Mesangial cell (primary cell): ENCODE data around the gene CLGN. TPM values are rescaled to one million over a fixed set of nuclear protein-coding genes. Genes with fewer than 3 reads are reported as not detected.

ENCODE experiments used
- total RNA-seq: library from RNA; depleted of rRNA; stranded (reverse); fragments of >200 nt; gene quantifications from 2 replicates; pipeline ENCODE4 v1.2.3, GENCODE V29; 2015

CLGN gene
- total RNA-seq: 2.2 and 3.4 TPM in 2 replicates

DNA sequence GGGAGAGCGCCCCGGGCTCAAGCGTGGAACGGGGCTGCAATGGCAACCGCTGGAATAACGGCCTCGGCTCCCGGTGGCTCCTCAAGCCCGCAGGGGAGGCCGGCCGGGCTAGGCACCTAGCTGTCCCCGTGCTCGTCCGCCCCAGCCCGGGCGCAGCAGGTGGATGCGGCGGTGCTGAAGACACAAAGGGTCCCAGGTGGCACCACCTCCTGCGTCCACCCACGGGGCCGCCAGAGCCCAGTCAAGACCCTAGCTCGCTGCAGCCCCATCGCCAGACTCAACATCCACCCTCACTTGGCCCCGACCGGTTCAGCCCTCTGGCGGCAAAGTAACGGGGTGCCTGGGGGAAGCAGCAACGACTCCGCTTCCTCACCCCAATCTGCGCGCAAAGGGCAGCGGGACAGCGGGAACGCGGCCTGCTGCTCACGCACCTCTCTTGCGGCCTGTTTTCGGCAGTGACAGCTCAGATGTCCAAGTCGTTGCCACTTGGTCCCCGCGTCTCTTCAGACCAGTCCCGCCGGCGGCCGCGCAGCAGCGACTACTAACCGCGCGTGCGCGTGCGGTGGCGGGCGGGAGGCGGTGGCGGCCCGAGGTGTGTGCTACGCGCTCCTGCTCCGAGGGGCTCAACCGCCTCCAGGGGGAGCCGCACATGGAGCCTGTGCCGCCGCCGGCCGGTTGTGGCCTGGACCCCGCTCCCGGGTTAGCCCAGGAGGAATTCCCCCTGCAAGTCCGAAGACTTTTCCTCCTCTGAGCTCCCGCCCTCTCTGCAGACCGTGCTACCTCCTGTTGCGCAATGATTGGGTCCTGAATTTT is at the start of gene CLGN:
CLGN (minus strand) TSS at position 543 of the 813 bp plus-strand sequence. CDS start 14,570 bp downstream, outside the sequence.

DNA sequence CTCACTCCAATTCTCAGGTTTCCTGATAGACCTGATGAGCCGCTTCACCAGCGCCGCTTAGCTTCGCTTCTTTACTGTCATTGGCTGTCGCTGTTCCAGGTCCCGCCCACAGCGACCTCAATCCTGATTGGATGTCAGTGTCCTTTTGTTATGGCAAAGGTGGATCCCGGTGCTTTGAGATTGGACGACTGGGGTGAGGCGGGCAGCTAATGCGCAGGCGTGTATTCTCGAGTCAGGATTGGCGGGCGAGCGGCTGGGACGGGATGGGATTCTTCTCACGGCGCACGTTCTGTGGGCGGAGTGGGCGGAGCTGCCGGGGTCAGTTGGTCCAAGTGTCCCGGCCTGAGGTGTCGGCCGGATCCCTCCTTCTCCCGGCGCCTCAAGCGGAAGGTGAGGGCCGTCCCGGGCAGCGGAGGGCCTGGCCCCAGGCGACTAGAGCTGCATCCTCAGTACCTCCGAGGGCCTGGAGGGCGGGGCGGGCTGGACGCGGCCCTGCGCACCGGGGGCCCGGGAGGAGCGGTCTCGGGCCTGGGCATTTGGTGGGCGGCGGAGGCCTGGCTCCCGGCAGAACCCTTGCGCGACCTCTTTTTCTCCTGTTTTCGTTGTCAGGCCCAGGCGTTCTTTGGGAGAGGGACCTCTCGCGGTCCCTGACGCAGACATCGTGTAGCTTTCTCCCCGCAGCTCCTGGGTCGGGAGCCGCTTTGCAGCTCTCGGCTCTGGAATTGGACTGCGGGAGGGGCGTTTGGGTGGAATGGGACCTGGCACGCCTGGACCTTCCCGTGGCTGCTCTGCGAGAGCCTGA is 53.9 kb downstream of the CLGN start, which contains the start of gene SCOC:
SCOC (plus strand) TSS at position 319 of the 802 bp plus-strand sequence. CDS start 5,525 bp downstream, outside the sequence.

Other genes starting within 250 kb of the CLGN start
- 15.8 and 23.1 TPM in 2 replicates for gene SCOC, start 54.0 kb downstream of the CLGN start, total RNA-seq
- not detected in 2 replicates for gene MGAT4D, start 70.6 kb upstream of the CLGN start, total RNA-seq
- gene ELMOD2, start 96.5 kb upstream of the CLGN start, total RNA-seq: 13.0 and 16.9 TPM in 2 replicates
- gene UCP1, start 141.3 kb upstream of the CLGN start, total RNA-seq: not detected in 2 replicates